ENCODE results near the gene SLC37A3. TPM values are rescaled to one million over a fixed set of nuclear protein-coding genes. Genes with fewer than 3 reads are reported as not detected.

The SLC37A3 gene
- total RNA-seq, 4 donors from 2014 or later, result 28.7 to 36.2 (median 29.9) TPM

DNA sequence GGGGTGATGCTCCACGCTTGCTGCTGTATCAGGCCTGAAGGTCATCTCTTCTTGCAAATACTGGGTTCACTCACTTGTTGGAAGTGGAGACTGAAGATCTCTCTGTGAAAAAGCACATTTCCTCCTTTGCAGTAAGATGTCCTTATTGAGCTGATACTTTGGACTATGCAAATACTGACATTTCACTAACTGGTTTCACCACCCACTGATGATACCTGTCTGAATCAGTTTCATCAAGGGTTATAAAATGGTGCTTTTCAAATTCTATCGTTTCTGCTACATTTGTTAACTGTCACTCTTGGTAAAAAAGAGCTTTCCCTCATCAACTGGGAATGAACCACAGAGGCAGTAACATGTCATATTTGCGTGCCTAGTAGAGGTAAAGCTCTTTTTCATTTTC lies 41.0 kb upstream of the SLC37A3 start:
- intact Hi-C loops (cut with DNase I; ENCODE audit: low total_unique reads), result no loop called here
- no peak for TF ChIP-seq POLR2A (IDR thresholded peaks at IDR 0.05)
- TF ChIP-seq, protein P1, sequence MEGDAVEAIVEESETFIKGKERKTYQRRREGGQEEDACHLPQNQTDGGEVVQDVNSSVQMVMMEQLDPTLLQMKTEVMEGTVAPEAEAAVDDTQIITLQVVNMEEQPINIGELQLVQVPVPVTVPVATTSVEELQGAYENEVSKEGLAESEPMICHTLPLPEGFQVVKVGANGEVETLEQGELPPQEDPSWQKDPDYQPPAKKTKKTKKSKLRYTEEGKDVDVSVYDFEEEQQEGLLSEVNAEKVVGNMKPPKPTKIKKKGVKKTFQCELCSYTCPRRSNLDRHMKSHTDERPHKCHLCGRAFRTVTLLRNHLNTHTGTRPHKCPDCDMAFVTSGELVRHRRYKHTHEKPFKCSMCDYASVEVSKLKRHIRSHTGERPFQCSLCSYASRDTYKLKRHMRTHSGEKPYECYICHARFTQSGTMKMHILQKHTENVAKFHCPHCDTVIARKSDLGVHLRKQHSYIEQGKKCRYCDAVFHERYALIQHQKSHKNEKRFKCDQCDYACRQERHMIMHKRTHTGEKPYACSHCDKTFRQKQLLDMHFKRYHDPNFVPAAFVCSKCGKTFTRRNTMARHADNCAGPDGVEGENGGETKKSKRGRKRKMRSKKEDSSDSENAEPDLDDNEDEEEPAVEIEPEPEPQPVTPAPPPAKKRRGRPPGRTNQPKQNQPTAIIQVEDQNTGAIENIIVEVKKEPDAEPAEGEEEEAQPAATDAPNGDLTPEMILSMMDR (IDR thresholded peaks at IDR 0.05), result no peak
- whole genome bisulfite sequencing, 2 donors, result 73 to 76% methylated on average over 3 of the region's 3 CpGs
- DNase-seq (ENCODE audit: low spot score in 2 of 2), result no peak
- no peak overlapping the region for H3K4me3 ChIP-seq (ENCODE audit: low read depth, poor library complexity, severe bottlenecking)

GRCh38 chr7:140435252-140435895 lies 37.0 kb upstream of the SLC37A3 start:
- no peak overlapping the region for H3K4me3 ChIP-seq (ENCODE audit: low read depth, poor library complexity, severe bottlenecking)
- TF ChIP-seq, protein P1 (IDR thresholded peaks at IDR 0.05), result no peak
- no peak for TF ChIP-seq POLR2A (IDR thresholded peaks at IDR 0.05)
- DNase-seq (ENCODE audit: low spot score in 2 of 2), result no peak

GRCh38 chr7:140433396-140433795 lies 35.1 kb upstream of the SLC37A3 start:
- intact Hi-C loops (cut with DNase I; ENCODE audit: low total_unique reads), result no loop called here
- no peak for DNase-seq (ENCODE audit: low spot score in 2 of 2)
- 65 to 78% methylated on average over 3 of the region's 3 CpGs for WGBS, 2 donors
- TF ChIP-seq, protein P1 (IDR thresholded peaks at IDR 0.05), result no peak
- no peak for TF ChIP-seq POLR2A (IDR thresholded peaks at IDR 0.05)
- H3K4me3 ChIP-seq (ENCODE audit: low read depth, poor library complexity, severe bottlenecking), result no peak overlapping the region

More at GRCh38 chr7:140435252-140435895, 37.0 kb upstream of the SLC37A3 start:
- 67 to 73% methylated on average over 26 to 28 of the region's 51 CpGs for WGBS, 2 donors
- intact Hi-C loops (cut with DNase I; ENCODE audit: low total_unique reads), result no loop called here

DNA sequence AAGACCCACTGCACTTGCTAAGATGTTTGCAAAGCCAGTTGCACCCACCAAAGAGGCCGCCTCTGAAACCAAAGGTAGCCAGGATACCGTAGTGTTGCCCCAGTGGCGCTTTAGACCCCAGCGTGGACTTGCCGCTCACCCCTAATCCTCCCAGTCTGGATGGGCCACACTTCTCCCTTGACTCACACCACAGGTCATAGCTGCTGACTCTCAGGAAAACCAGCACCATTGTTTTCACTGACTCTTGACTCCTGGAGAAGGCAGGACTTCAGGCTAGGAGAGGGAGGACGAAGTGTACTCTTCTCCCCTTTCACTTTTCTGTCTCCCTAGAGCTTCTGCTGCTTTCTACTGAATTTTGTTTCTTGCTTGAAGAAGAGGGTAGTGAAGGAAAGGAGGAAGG lies 27.8 kb upstream of the SLC37A3 start:
- 93 to 94% methylated on average over 6 of the region's 6 CpGs for WGBS, 2 donors
- TF ChIP-seq, protein P1 (IDR thresholded peaks at IDR 0.05), result no peak
- TF ChIP-seq POLR2A (IDR thresholded peaks at IDR 0.05), result no peak
- intact Hi-C loops (cut with DNase I; ENCODE audit: low total_unique reads), result no loop called here
- H3K4me3 ChIP-seq (ENCODE audit: low read depth, poor library complexity, severe bottlenecking), result no peak overlapping the region
- no peak for DNase-seq (ENCODE audit: low spot score in 2 of 2)

- DNase-seq (ENCODE audit: low spot score in 2 of 2), result no peak
- no peak overlapping the region for H3K4me3 ChIP-seq (ENCODE audit: low read depth, poor library complexity, severe bottlenecking)
- WGBS, 2 donors, result 83 to 84% methylated on average over 12 of the region's 12 CpGs
- intact Hi-C loops (cut with DNase I; ENCODE audit: low total_unique reads), result no loop called here
- TF ChIP-seq, protein P1 (IDR thresholded peaks at IDR 0.05), result no peak
- TF ChIP-seq POLR2A (IDR thresholded peaks at IDR 0.05), result no peak
Observed at GRCh38 chr7:140425718-140426117, 27.4 kb upstream of the SLC37A3 start.

- WGBS, 2 donors, result 68 to 84% methylated on average over 3 of the region's 3 CpGs
Observed at GRCh38 chr7:140423501-140423900, 25.2 kb upstream of the SLC37A3 start.

More at GRCh38 chr7:140423501-140423900, 25.2 kb upstream of the SLC37A3 start:
- H3K4me3 ChIP-seq (ENCODE audit: low read depth, poor library complexity, severe bottlenecking), result no peak overlapping the region
- no peak for DNase-seq (ENCODE audit: low spot score in 2 of 2)
- intact Hi-C loops (cut with DNase I; ENCODE audit: low total_unique reads), result no loop called here
- TF ChIP-seq POLR2A (IDR thresholded peaks at IDR 0.05), result no peak
- TF ChIP-seq, protein P1 (IDR thresholded peaks at IDR 0.05), result no peak
